GM21825 (cell line): Measurements from ENCODE around the gene FAM149B1.
A peak's percentile ranks its signal among the peaks of the same experiment; 100 is the strongest.
"Not testable (repeated sequence)": the region's sequence is repeated elsewhere in the genome, so short reads cannot be mapped to it uniquely, and the experiment has no call there.

Experiments used
- ATAC-seq: cut with Tn5 transposase; IDR thresholded peaks from one replicate; pipeline ENCODE4 v1.9.1; 2021; ENCODE audit warnings: mild to moderate bottlenecking, moderate library complexity; ENCODE audit not compliant: unreplicated experiment

The FAM149B1 gene

DNA sequence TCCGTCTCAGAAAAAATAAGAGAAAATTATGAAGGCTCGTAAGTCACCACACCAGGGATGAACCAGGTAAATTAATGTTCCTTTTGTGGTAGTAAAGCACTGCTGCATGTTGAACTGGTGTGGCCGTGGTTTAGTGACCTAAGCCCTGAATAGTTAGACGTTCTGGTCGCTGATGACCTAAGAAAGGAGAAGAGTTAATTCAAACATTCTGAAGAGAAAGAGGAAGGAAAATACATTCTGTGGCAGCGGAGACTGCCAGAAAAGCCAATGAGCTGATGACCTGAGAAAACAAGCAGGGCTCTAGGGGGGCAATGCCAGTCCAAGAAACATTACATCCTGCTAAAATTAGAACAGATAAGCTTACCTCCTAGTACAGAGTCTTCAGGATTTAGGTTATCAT lies 61.6 kb downstream of the FAM149B1 start:
- ATAC-seq: no peak

DNA sequence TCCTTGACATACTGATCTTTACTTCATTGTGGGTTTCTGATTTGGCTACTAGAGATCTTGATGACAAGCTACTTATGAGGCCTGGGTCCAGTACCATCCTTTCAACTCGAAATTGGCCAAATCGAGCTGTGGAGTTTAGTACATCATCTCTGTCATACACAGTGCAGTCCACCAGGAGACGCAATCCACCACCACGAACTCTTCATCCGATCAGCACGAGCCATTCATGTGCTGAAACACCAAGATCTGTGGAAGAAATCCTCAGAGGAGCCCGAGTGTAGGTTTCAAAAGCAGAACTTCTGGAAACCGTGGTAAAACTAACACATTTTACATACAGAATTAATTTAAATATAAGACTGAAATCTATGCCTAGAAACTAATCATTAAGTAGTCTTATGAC lies 65.0 kb downstream of the FAM149B1 start:
- no peak for ATAC-seq

DNA sequence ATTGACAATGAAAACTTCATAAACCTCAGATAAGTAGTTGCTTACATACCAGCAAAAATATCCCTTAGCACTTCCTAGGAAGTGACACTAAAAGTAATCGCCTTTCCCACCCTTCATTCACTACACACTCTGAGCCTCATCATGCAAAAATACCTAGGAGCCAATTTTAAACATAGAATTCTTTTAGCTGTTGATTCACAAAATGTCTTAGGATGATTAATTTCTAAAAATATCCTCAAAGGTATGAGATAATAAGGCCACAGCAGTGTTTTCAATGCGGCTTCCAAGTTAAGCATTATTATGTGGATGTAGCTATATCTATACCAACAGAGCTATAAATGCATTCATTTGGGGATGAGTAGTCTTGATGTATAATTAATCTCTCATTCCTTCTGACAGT lies 66.0 kb downstream of the FAM149B1 start:
- ATAC-seq: no peak

GRCh38 chr10:73234695-73235094 lies 66.8 kb downstream of the FAM149B1 start:
- no peak for ATAC-seq

DNA sequence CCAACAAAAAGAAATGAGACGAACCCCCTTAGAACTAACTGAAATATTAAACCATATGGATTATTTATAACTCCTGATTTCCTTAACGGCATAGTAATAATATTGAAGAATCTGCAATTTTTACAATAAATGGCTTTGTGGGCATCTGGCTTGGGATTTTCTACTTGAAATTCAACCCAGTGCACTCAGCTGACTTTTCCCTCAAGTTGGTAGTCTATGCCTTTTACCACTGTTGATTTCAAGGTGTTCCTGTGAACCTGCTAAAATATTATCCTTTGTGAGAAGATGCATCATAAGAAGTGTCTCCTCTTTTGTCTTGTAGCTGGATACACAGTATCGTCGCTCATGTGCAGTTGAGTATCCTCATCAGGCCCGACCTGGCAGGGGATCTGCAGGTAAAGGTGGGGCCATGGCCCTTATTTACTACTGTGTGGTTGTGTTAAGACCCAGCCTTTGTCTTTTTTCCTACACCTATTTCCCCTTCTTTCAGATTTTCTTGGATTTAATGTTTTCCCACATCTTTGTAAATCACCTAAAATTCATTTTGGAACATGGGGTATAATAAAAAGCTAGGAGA lies 71.2 kb downstream of the FAM149B1 start:
- ATAC-seq: no peak

- no peak for ATAC-seq
These were observed 72.0 kb downstream of the FAM149B1 start for GRCh38 chr10:73239908-73240307.

DNA sequence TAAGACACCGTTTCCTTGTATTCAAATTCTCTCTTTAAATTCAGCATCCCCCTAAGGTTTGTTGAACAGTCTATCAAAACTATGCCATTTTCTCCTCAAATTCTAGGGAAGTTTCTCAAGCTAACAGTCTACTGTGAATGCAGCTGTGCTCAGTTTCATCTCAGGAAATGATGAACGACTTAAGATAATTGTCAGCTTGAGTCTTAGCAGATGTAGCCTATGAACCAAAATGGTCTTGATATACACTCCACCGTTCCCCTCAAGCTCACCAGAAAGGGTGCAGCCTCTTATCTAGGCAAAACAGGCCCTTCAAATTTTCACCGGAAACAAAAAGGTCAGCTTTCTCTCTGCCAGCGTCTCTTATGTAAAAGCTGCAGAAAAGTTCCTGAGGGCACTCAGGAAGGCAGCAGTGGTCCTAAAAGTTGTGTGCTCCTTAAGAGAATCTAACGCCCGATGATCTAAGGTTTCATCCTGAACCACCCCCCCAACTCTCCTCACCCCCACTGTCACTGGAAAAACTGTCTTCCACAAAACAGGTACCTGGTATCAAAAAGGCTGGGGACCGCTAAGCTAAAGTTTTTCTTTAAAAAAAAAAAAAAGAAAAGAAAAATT lies 77.1 kb downstream of the FAM149B1 start:
- no peak for ATAC-seq

- ATAC-seq: no peak
These were observed 78.4 kb downstream of the FAM149B1 start for GRCh38 chr10:73246322-73246645.

- peak; percentile 78 for ATAC-seq
These were observed 79.0 kb downstream of the FAM149B1 start, which contains the start of gene DNAJC9 for GRCh38 chr10:73246646-73247508. DNAJC9 (minus strand) TSS chr10:73247255; CDS start chr10:73247189, 66 bp downstream.

- ATAC-seq: no peak
These were observed 79.8 kb downstream of the FAM149B1 start for GRCh38 chr10:73247509-73248258.

DNA sequence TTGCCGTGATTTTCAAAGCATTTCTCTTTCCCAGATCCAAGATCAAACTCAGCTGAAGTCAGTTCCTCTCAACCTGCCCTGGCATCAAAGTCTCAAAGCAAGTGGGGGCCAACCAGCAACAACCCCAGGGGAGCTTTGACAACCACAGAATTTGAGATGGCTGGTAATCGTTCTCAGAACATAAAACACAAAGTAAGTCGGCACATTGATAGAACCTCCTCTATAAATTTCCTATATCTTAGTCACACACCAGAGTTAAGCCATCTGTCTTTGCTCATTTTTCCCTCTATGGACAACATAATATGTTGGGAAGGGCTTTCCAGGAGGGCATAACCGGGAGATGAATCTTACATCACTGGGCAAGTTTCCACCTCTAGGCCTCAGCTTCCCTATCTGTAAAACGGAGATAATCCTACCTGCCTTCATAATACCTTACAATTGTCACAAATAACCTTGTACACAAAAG lies 80.4 kb downstream of the FAM149B1 start:
- no peak for ATAC-seq

DNA sequence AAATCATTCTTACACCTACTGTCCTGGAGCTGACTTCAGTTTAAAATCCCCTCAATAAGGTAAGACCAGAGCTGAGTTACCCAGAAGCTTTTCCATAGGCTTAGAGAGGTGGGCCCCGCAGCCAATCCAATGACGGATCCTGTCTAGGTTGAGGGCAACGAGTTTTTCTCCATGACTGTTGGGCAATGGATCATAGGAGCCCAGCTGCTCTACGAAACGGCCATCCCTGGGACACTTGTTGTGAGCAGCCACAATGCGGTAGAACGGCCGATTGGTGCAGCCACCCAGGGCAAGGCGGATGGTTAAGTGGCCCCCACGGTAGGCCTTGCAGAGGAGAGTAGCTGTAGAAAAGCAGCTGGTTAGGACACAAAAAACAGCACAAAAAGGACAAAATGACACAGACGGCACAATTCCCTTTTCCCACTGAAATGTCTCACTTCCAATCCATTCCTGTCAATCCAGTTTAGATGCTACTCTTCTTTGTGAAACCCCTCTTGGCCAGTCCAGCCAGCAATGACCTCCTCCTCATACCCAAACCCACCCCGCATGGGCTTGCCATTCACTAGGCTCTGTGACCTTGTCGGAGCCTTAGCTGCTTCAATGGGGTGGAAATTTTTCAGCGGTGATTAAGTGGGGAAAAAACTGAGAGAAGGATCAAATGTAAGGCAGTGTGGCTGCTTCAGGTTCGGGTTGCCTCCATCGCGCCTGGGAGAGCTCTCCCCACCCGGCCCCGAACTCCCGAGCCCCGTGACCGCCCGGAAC lies 83.9 kb downstream of the FAM149B1 start:
- no peak for ATAC-seq

- ATAC-seq: peak; percentile 82
These were observed 84.7 kb downstream of the FAM149B1 start, which contains the start of gene MRPS16 for GRCh38 chr10:73252445-73253224. MRPS16 (minus strand) TSS chr10:73252644; CDS start chr10:73252482, 162 bp downstream.

DNA sequence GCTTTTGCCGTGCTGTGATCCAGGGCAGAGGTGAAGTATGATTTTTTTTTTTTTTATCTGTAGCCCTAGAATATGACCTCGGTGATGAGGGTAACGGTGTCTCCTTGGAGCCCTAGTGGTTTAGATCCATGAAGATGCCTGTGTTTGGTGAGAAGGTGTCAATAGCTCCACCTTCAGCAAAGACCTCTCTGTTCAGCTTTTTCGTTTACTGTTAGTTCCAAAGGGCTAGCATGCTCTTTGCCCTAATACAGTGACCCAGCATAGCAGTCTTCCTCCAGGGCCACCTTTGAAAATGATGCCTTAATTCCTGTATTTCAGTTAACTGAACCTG lies 85.3 kb downstream of the FAM149B1 start:
- ATAC-seq: no peak

DNA sequence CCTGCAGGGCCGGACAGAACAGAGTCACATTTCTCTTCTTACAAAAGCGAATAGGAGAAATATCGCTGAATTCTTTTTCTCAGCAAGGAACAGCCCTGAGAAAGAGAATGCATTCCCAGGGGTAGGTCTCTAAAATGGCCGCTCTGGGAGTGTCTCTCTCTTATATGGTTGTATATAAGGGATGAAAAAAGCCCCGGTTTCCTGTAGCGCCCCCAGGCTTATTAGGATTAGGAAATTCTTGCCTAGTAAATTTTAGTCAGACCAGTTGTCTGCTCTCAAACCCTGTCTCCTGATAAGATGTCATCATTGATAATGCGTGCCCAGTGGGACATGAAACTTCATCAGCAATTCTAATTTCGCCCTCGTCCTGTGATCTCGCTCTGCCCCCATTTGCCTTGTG lies 90.7 kb downstream of the FAM149B1 start:
- ATAC-seq: not testable (repeated sequence)

- ATAC-seq: no peak
These were observed 93.6 kb downstream of the FAM149B1 start for GRCh38 chr10:73261362-73261995.

- ATAC-seq: no peak
These were observed 94.3 kb downstream of the FAM149B1 start for GRCh38 chr10:73262105-73262730.

GRCh38 chr10:73262880-73263555 lies 95.1 kb downstream of the FAM149B1 start:
- ATAC-seq: no peak
